Mesothelial cell of epicardium (in vitro differentiated cells): Measurements from ENCODE around the gene PDE10A. TPM values are rescaled to one million over a fixed set of nuclear protein-coding genes. Genes with fewer than 3 reads are reported as not detected.

Experiments
- DNase-seq, 2 experiments: peaks; one replicate each; pipeline ENCODE4 v3.0.0; 2021; ENCODE audit warnings: low spot score in 2 of 2; ENCODE audit not compliant: unreplicated experiment in 2 of 2
- H3K27ac Mint-ChIP-seq: 2 replicates; pipeline ENCODE4 v1.8.0; 2021; ENCODE audit warnings: mixed read lengths
- H3K27me3 Mint-ChIP-seq: 2 replicates; pipeline ENCODE4 v1.8.0; 2021; ENCODE audit warnings: low read depth, mixed read lengths
- H3K36me3 Mint-ChIP-seq: 2 replicates; pipeline ENCODE4 v1.8.0; 2021; ENCODE audit warnings: mixed read lengths
- H3K4me1 Mint-ChIP-seq: 2 replicates; pipeline ENCODE4 v1.8.0; 2021; ENCODE audit warnings: mixed read lengths
- H3K4me3 Mint-ChIP-seq: 2 replicates; pipeline ENCODE4 v1.8.0; 2021; ENCODE audit warnings: mild to moderate bottlenecking, moderate library complexity, mixed read lengths
- H3K9me3 Mint-ChIP-seq: 2 replicates; pipeline ENCODE4 v1.8.0; 2021; ENCODE audit warnings: mixed read lengths
- total RNA-seq: library from RNA; stranded (reverse); gene quantifications from 3 replicates; pipeline ENCODE4 v1.2.1, GENCODE V29; 2021
- TF ChIP-seq, protein P1 (sequence below): fragments of 200-600 bp; sonication (generic); IDR thresholded peaks from one replicate; pipeline ENCODE4 v1.5.0; 2021; ENCODE audit warnings: antibody characterized with exemption; ENCODE audit not compliant: unreplicated experiment

The PDE10A gene
- total RNA-seq, 1 donor from 2014 or later = 12.8 TPM

DNA sequence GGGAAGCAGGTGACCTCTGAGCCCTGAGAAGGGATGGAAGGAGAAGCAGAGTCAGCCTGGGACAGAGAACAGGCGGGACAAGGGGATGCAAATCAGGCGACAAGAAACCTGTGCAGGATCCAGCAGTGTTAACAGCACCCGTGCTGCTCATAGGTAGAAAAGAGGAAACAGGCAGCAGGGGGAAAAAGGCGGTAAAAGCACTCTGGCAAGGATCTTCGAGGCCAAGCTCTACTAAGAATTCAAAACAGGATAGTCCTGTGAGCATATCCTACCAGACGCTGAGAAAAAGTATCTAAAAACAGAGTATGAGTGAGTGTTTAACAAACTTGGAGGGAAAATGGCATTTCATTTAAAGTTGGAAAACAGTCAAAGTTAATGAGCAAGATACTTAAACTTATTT, 370.4 kb downstream of the PDE10A start:
- no peaks in the 10 kb centered on the region for H3K36me3 Mint-ChIP-seq
- TF ChIP-seq, protein P1, sequence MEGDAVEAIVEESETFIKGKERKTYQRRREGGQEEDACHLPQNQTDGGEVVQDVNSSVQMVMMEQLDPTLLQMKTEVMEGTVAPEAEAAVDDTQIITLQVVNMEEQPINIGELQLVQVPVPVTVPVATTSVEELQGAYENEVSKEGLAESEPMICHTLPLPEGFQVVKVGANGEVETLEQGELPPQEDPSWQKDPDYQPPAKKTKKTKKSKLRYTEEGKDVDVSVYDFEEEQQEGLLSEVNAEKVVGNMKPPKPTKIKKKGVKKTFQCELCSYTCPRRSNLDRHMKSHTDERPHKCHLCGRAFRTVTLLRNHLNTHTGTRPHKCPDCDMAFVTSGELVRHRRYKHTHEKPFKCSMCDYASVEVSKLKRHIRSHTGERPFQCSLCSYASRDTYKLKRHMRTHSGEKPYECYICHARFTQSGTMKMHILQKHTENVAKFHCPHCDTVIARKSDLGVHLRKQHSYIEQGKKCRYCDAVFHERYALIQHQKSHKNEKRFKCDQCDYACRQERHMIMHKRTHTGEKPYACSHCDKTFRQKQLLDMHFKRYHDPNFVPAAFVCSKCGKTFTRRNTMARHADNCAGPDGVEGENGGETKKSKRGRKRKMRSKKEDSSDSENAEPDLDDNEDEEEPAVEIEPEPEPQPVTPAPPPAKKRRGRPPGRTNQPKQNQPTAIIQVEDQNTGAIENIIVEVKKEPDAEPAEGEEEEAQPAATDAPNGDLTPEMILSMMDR = no peak
- no peak overlapping the region for H3K4me3 Mint-ChIP-seq
- no peak overlapping the region for H3K27ac Mint-ChIP-seq
- H3K9me3 Mint-ChIP-seq = peaks cover 21% of the 10 kb centered on the region
- H3K27me3 Mint-ChIP-seq = peaks cover 22% of the 10 kb centered on the region
- no peaks in the 10 kb centered on the region for H3K4me1 Mint-ChIP-seq
- no peak for DNase-seq
